GM23248 (cell line): ENCODE measurements around the gene ATP13A4.

ENCODE experiments used
- EZH2 ChIP-seq: fragments of 200-600 bp; sonication (generic); IDR thresholded peaks from 2 replicates; pipeline ENCODE4 v1.6.1; 2018; ENCODE audit warnings: antibody characterized with exemption, mild to moderate bottlenecking; ENCODE audit not compliant: insufficient read depth, poor library complexity, severe bottlenecking
- EZH2phosphoT487 ChIP-seq: fragments of 200-600 bp; sonication (generic); IDR thresholded peaks from 2 replicates; pipeline ENCODE4 v1.6.1; 2018; ENCODE audit warnings: antibody characterized with exemption, moderate library complexity, mild to moderate bottlenecking, low read depth; ENCODE audit not compliant: insufficient read depth

DNA sequence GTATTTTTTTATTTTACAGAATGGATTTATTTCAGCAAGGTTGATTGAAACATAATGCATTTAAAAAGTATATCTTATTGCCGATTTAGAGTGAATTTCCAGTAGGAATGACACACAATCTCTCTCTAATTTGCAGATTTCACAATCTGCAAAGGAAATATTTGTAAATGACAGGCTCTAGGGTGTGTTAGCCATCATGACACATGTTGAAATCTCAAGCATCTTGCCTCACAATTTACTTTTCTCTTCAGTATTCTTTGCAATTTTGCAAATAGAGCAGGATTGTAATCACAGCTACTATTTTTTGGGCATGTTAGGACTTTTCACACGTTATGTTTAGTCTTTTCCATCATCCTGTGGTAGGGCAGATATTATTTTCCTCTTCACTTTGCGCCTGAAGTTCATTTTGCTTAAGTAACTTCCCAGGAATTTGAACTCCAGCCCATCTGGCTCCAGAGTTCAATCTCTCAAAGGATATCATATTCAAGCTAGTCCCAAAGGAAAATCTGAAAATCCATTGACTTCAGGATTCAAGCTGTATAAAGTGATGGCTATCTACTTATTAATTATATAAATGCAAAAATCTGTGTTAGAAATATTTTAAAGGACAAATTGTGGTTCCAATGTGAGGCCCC, 55.4 kb downstream of the ATP13A4 start:
- TF ChIP-seq EZH2phosphoT487 (no peak), EZH2 (no peak)
